HG03064 (cell line): Measurements from ENCODE around the gene CCM2.
A peak's percentile ranks its signal among the peaks of the same experiment; 100 is the strongest.

Source experiments
- ATAC-seq: cut with Tn5 transposase; IDR thresholded peaks from one replicate; pipeline ENCODE4 v1.9.1; 2021; ENCODE audit warnings: low read depth; ENCODE audit not compliant: unreplicated experiment

CCM2 gene

DNA sequence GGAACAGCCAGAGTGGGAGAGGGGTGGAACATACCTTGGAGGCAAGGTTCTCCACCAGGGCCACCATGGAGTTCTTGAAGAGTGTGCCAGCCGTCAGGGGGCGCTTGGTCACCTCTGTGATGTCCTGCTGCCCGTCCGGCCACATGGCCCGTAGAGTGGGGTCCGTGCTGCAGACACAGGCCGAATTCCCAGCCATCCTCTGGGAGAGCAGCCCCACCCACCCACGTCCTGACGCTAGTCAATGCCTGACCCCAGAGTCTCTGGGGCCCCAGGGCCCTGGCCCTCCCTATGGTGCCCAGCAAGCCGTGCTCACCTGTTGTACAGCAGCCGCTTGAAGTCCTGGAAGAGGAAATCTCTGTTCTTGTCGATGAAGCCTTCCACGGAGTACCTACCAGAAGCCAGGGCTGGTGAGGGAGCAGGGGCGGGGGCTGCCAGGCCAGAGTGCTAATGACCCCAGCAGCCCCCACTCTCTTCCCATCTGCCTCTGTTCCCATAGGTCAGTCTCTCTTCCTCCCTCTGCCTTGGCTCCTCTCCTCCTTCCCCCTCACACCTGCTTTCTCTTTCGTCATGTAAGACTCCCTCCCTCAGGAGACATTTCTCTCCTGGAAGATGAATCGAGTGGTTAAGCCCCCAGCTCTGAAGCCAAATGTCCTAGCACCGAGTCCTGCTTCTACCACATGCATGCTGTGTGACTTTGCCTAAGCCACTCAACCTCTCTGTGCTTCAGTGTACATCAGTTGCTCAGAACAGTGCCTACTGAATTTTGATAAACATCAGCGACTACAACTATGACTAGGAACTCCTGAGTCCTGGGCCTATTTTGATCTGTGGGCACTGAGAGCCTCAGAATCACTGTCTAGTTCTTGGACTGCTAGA, 32.2 kb upstream of the CCM2 start:
- ATAC-seq: no peak

DNA sequence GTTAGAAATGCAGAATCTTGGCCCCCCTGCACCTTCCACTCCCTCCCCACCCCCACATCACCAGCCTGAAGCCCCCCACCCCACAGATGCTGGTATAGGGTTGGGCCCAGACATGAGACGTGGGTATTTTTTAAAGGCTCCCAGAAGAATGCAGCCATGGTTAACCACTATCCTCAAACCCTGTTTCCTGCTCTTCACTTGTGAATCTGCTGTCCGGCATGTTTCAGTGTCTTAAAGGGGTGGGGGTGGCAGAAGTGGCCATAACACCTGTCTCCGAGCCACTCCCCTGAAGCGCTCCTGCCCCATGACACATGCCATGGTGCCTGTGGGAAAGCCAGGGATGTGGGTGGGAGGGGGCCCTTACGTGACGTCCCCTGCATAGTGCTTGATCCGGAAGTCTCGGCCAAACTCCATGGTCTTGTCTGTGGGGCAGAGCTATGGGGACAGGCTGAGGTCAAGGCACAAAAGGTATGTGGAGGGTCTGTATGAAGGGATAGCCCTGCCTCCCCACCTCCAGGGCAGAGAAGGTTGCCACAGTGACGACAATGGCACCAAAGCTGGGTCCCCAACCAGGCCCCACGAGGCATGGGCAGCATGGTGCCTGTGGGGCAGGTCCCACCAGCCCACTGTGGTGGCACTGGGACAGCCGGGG, 30.8 kb upstream of the CCM2 start:
- ATAC-seq: no peak

- ATAC-seq: no peak
Observed at GRCh38 chr7:44969701-44970522, 30.1 kb upstream of the CCM2 start.

DNA sequence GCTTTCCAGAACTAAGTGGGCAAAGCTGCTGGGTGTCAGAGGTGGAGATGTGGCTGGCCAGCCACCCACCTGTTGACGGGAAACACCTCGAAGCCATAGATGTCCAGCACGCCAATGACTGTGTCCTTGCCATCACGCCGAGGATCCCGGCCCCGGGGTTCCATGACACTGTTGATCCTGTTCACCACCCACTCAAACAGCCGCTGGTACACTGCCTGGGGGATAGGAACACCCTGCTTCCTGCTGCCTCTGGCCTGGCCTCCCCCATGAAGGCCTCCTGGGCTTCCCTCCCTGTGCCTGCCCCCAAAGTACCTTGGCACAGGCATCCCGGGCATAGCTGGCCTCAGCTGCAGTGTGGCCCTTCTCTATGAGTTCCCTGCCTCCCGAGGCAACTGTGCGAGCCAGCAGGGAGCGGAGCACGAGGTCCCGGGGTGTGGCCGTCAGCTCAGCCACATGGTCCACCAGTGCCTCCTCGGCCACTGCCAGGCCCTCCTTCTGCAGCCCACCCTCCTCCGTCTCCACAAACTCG, 29.4 kb upstream of the CCM2 start:
- ATAC-seq: no peak

DNA sequence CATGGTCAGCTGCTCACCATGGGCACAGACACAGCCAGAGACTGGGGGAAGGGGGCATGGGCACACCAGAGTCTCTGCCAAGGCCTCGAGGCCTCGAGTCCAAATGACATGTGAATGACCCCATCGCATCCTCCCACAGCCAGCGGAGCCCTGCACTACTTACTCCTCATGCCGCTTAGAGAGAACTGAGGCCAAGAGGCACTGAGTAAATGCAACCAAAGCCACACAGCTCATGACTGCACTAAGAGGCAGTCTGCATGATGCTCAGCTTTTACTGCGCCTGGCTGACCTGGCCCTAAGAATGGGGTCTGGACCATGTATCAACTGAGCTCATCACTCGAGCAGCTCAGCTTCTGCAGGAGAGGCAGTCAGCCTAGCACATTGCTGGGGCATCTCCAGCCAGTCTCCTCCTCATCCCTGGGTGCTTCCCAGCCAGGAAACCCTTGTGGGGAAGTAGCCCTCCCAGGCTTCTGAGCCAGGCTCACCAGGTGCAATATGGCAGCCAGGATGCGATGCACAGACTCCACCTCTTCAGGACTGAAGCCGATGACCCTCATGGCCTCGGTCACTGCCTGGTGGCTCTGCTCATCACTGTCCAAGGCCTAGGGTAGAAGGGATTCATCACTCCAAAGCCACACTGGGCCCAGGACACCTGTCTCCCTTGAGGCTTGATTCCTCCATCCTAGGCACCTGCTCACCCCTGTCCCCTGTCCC, 28.7 kb upstream of the CCM2 start:
- ATAC-seq: no peak

- no peak for ATAC-seq
Observed at GRCh38 chr7:44971902-44972441, 28.0 kb upstream of the CCM2 start.

GRCh38 chr7:44972562-44972961, 27.4 kb upstream of the CCM2 start:
- ATAC-seq: no peak

DNA sequence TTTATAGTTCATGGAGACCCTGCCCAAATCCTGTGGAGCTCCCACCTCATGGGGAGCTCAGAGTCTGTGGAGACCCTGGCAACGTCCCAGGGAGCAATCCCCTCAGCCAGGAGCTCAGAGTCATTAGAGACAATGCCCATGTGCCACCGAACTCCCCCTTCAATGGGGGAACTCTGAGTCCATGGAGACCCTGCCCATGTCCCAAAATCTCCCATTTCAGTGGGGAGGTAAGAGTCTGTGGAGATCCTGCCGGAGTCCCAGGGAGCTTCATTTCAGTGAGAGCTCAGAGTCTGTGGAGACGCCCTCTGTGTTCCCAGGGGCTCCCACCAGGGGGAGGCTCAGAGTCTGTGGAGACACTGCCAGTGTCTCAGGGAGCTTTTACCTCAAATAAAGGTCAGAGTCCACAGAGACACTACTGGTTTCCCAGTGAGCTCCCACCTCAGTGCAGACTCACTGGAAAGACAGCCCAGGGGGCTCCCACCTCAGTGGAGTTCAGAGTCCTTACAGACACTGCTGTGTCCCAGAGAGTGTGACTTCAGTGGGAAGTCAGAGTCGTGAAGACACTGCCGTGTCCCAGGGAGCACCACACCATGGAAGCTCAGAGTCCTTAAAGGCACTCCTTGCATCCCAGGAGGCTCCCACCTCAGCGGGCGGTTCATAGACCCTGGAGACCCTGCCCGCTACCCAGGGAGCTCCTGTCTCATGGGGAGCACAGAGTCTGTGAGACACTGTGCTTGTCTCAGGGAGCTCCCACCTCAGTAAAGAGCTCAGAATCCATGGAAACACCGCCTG, 26.2 kb upstream of the CCM2 start:
- no peak for ATAC-seq

DNA sequence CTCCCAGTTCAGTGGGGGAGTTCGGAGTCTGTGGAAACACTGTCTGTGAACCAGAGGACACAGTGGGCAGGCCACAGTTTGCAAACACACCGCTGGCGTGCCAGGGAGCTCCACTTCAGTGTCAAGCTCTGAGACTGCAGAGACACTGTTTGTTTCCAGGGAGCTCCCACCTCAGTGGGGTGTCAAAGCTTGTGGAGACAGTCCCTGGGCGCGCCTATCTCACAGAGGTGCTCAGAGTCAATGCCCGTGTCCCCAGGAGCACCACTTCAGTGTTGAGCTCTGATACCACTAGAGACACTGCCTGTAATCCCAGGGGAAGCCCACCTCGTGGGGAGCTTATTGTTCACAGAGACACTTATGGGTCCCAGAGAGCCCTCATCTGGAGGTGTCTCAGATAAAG, 25.5 kb upstream of the CCM2 start:
- ATAC-seq: no peak

DNA sequence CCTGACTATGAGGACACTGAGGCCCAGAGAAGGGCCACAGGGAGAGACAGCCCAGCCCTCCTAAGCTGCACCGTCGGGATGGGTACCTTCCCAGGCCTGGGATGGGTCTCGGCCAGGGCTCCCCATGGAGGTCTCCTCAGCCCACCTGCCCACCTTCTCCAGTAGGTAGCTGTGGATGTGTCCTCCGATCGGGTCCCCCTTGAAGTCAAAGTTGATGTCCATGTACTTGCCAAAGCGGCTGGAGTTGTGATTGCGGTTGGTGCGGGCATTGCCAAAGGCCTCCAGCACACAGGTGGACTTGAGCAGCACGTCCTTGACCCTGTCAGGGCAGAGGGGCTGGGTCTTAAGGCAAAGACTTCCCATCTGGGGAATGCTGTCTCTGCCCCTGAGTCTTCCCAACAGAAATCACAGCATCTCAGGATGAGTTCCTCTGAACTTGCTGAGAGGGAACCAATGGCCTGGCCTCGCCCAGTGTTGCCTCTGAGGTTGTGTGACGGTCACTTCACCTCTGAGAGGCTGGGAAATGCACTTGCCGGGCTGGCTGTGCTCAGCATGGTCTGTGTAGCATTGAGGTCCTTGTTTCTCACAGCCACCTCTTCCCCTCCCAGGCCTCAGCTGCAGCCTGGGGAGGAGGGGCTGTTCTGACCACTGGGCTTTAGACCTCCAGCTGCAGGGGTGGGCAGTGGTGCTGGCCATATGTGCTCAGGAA, 24.5 kb upstream of the CCM2 start:
- no peak for ATAC-seq

DNA sequence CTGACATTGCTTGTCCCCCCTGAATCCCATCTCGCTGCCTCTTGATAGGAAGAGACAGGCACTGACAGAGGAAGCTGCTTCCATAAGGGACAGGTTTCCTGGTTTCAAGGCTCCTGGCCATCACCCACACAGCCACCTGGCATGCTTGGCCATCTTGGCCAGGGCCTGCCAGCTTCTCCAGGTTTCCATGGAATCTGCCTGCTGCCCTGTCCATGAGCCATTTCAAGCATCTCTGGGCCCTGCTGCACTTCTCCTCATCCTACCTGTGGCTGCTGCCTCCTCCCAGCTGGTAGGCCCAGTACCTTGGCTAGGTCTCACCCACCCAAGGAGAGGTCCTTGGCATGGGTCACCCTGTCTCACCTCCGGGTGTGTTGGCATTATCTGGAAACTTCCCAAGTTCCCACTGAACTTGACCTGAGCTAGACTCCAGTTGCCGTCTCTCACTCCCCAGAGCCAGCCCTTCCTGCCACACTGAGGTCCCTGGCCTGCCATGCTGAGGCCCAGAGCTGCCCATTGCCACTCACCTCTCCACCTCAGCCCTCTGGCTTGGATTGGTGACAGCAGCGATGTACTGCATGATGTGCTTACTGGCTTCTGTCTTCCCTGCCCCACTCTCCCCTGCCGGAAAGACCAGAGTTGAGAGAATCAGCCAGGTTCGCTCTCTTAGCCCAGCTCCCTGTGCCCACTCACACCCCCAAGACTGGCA, 23.8 kb upstream of the CCM2 start:
- ATAC-seq: no peak

DNA sequence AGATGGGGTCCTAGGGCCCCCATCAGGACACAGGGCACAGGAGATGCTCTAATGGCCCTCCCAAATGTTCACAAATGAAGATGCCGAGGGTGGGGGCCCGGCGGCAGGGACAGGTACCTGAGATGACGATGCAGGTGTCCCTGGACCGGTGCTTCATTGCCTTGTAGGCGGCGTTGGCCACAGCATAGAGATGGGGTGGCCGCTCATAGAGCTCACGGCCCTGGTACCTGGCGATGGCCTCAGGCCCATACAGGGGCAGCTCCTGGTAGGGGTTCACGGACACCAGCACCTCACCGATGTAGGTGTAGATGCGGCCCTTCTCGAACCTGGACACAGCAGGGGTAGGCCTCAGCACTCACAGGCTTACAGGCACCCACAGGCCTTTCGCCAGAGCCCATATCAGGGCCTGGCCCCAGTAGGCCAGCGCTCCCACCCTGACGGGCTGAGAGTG, 23.2 kb upstream of the CCM2 start:
- no peak for ATAC-seq

GRCh38 chr7:44977304-44977958, 22.6 kb upstream of the CCM2 start:
- no peak for ATAC-seq

DNA sequence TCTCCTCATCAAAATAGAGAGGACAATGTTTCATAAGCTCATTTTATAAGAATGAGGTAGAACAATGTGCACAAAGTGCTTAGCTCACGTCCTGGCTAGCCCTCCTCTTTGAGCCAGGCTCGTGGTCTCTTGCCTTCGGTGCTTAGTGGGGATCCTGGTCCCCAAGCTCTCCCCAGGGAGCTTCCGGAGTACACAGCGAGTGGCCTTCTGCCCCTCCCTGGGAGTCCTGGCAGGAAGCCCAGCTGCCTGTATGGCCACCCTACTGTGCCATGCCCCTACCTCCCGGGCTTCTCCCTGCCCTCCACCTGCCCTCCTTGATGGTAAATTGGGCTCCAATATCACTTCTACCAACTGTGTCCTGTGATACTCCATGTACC, 22.1 kb upstream of the CCM2 start:
- ATAC-seq: no peak

- ATAC-seq: peak; percentile 46
Observed at GRCh38 chr7:44978511-44979366, 21.3 kb upstream of the CCM2 start, which contains the start of gene MYO1G. Gene MYO1G, minus strand, starts transcription at chr7:44979015. Its CDS starts 54 bp downstream, at chr7:44978961.
